ENCODE results near the gene PDZD8. TPM values are rescaled to one million over a fixed set of nuclear protein-coding genes. Genes with fewer than 3 reads are reported as not detected.

PDZD8 gene
- total RNA-seq, 2 experiments from 2014 or later = 15.5 to 16.2 TPM

DNA sequence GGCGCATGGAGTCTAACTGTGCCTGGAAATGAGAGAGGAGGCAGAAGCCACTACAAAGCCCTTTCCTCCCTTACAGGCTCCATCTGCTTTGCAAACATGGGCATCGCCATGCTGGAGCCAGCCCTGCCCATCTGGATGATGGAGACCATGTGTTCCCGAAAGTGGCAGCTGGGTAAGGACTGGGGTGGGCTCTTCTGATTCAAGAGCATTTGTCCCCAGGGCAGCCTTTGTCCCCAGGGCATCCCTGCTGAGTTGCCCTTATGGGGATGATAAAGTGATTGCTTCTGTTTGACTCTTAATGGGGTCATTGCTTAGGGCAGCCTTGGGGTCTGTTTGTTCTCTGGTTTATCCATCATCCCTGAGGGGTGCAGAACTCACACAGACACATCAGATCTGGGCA, 117.5 kb downstream of the PDZD8 start:
- H3K27me3 Mint-ChIP-seq = peaks cover 13% of the 10 kb centered on the region
- peaks cover 11% of the 10 kb centered on the region for H3K4me1 Mint-ChIP-seq (ENCODE audit: low read depth)
- intact Hi-C loops (cut with micrococcal nuclease) = no loop called here
- DNase-seq (no peak), ATAC-seq (no peak)
- TF ChIP-seq, protein P1, sequence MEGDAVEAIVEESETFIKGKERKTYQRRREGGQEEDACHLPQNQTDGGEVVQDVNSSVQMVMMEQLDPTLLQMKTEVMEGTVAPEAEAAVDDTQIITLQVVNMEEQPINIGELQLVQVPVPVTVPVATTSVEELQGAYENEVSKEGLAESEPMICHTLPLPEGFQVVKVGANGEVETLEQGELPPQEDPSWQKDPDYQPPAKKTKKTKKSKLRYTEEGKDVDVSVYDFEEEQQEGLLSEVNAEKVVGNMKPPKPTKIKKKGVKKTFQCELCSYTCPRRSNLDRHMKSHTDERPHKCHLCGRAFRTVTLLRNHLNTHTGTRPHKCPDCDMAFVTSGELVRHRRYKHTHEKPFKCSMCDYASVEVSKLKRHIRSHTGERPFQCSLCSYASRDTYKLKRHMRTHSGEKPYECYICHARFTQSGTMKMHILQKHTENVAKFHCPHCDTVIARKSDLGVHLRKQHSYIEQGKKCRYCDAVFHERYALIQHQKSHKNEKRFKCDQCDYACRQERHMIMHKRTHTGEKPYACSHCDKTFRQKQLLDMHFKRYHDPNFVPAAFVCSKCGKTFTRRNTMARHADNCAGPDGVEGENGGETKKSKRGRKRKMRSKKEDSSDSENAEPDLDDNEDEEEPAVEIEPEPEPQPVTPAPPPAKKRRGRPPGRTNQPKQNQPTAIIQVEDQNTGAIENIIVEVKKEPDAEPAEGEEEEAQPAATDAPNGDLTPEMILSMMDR (IDR thresholded peaks at IDR 0.05) = no peak
- ChIA-PET CTCF (no interaction called here), POLR2A (no interaction called here)
- H3K4me3 Mint-ChIP-seq = no peak overlapping the region
- H3K9me3 Mint-ChIP-seq = no peaks in the 10 kb centered on the region
- H3K27ac Mint-ChIP-seq = no peak overlapping the region
- no peaks in the 10 kb centered on the region for H3K36me3 Mint-ChIP-seq (ENCODE audit: low read depth)

DNA sequence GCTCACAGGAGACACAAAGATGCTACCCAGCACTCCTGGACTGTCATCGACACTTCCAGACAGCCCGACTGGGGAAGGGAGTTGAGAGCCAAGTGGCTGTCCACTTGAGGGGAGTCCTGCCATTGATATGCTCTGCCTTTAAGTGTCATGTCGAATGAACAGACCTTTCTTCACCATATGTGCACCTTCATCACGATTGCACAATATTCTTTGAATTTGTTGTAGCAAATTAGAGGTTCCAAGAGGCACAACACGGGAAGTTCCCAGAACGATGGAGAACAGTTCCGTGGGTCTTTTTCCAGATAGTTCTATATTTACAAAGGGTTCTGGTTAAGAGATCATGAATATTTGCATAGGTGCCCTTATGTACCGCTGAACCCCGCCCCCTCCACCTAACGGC, 118.3 kb downstream of the PDZD8 start:
- H3K4me1 Mint-ChIP-seq (ENCODE audit: low read depth) = peaks cover 11% of the 10 kb centered on the region
- DNase-seq (no peak), ATAC-seq (no peak)
- TF ChIP-seq, protein P1 (IDR thresholded peaks at IDR 0.05) = no peak
- H3K27me3 Mint-ChIP-seq = peaks cover 13% of the 10 kb centered on the region
- no peaks in the 10 kb centered on the region for H3K36me3 Mint-ChIP-seq (ENCODE audit: low read depth)
- ChIA-PET CTCF (no interaction called here), POLR2A (interaction anchor here (0.7 kb wide), 1 partner anchor 550 kb away, joined by 3 read pairs; no protein-coding TSS in a partner anchor)
- H3K9me3 Mint-ChIP-seq = no peaks in the 10 kb centered on the region
- intact Hi-C loops (cut with micrococcal nuclease) = no loop called here
- no peak overlapping the region for H3K27ac Mint-ChIP-seq
- H3K4me3 Mint-ChIP-seq = no peak overlapping the region

DNA sequence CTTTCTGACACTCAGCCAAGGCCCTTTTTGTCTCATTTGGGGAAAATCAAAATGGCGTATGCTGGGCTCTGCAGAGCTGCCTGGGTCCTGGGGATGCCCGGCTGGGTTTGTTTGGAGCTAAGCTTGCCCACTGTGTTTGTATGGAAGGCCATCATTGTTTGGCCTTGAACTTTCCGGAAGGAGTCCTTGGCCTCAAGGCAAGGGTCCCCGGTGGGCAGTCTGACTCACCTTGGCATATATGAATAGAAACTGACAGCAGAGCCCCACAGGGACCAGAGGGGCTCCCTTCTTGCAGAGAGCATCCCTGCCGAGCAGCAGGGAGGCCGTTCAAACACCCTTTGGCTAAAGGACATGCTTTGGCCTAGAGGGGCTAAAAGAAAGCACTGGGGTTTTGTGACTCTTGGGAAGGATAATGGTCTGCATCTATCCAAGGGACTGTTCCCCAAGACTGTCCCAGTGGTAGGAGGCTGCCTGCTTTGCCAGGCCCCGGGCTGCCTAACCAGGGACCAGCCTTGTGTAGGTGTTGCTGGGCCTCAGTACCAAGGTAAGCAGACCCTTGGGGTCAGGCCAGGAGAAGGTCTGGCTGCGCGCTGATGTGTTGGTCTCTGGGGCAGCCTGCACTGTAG, 119.3 kb downstream of the PDZD8 start:
- Mint-ChIP-seq H3K4me3 (no peak overlapping the region), H3K27me3 (peaks cover 13% of the 10 kb centered on the region), H3K36me3 (ENCODE audit: low read depth) (no peaks in the 10 kb centered on the region), H3K4me1 (ENCODE audit: low read depth) (peaks cover 11% of the 10 kb centered on the region), H3K9me3 (no peaks in the 10 kb centered on the region), H3K27ac (no peak overlapping the region)
- TF ChIP-seq, protein P1 (IDR thresholded peaks at IDR 0.05) = no peak
- ATAC-seq = no peak
- intact Hi-C loops (cut with micrococcal nuclease) = no loop called here
- no peak for DNase-seq
- ChIA-PET CTCF (no interaction called here), POLR2A (no interaction called here)

DNA sequence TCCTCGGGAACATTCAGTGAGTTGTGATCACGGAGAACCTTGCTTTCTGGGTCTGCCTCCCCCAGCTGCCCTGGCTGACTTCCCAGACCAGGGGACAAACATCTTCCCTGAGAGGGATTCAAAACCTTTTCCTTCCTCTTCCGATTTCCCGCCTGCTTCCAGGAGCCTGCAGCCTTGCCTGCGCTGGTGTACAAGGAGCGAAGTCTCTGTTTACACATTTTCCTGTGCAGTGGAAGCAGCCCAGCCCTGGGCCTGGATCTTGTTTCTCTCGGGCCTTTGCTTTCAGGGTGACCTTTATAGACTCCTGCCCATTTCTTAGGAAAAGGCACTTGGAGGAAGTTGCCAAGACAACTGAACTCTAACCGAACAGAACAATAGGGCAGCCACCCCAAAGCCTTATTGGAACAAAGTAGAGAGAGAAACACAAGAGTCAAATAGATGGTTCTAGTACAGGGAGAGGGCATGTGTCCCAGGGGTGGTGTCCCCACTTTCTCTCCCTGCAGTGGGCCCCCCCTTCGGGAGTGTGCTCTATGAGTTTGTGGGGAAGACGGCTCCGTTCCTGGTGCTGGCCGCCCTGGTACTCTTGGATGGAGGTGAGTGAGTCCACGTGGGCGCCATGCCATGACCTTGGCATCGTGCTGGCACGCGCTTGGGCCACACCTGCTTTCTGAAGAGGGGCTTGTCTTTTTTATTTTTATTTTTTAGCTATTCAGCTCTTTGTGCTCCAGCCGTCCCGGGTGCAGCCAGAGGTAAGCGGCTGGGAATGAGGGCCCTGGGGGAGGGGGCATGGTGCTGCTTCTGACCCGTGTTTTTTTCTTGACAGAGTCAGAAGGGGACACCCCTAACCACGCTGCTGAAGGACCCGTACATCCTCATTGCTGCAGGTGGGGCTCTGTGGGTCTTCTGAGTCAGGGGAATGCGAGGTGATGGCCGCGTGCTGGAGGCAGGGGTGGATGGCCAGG, 120.2 kb downstream of the PDZD8 start:
- Mint-ChIP-seq H3K27me3 (peaks cover 9% of the 10 kb centered on the region), H3K4me3 (no peak overlapping the region), H3K9me3 (no peaks in the 10 kb centered on the region), H3K27ac (no peak overlapping the region), H3K36me3 (ENCODE audit: low read depth) (no peaks in the 10 kb centered on the region), H3K4me1 (ENCODE audit: low read depth) (peaks cover 8% of the 10 kb centered on the region)
- TF ChIP-seq, protein P1 (IDR thresholded peaks at IDR 0.05) = no peak
- POLR2A ChIA-PET = no interaction called here
- DNase-seq (no peak), ATAC-seq (no peak)
- intact Hi-C loops (cut with micrococcal nuclease) = no loop called here
- CTCF ChIA-PET = no interaction called here

DNA sequence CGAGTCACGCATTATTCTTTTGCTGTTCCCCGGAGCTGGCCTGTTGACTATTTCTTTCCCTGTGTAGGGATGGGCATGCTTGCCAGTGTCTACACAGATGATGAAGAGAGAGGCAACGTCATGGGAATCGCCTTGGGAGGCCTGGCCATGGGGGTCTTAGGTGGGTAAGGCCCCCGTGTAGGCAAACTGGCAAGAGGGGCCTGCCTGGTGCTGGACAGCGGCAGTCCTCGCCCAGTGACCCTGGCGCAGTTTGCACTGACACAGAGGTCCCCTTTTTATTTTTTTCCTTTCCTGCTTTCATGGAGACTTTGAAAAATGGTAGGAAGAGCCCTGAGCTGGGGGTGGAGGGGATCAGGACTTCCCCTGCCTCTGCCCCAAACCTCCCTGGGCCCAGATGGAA, 120.9 kb downstream of the PDZD8 start:
- Mint-ChIP-seq H3K27me3 (peaks cover 11% of the 10 kb centered on the region), H3K36me3 (ENCODE audit: low read depth) (no peaks in the 10 kb centered on the region), H3K27ac (no peak overlapping the region), H3K4me1 (ENCODE audit: low read depth) (peaks cover 5% of the 10 kb centered on the region), H3K4me3 (no peak overlapping the region), H3K9me3 (no peaks in the 10 kb centered on the region)
- no peak for DNase-seq
- ChIA-PET POLR2A (no interaction called here), CTCF (no interaction called here)
- intact Hi-C loops (cut with micrococcal nuclease) = no loop called here
- ATAC-seq = no peak
- TF ChIP-seq, protein P1 (IDR thresholded peaks at IDR 0.05) = no peak

All from activated CD8-positive, alpha-beta T cell treated with anti-CD3 and anti-CD28 coated beads for 36 hours (primary cell).